HepG2 (cell line): Measurements from ENCODE around the gene SEPTIN2. TPM values are rescaled to one million over a fixed set of nuclear protein-coding genes. Genes with fewer than 3 reads are reported as not detected.

Experiments used
- ATM ChIP-seq: fragments of 450-650 bp; IDR thresholded peaks from 2 replicates; pipeline ENCODE4 v1.7.1; 2017; ENCODE audit warnings: mild to moderate bottlenecking, borderline replicate concordance
- GFI1 ChIP-seq: sonication (generic); formaldehyde crosslinking; IDR thresholded peaks from 2 replicates; pipeline ENCODE4 v1.5.0; 2020; ENCODE audit warnings: missing genetic modification reagents, mild to moderate bottlenecking, borderline replicate concordance
- NR2F6 ChIP-seq, 2 experiments: IDR thresholded peaks; 2 replicates each; pipeline ENCODE4 v1.6.1; 2016; ENCODE audit warnings: antibody characterized with exemption in 1 of 2, mild to moderate bottlenecking in 1 of 2
- PAXIP1 ChIP-seq: sonication (generic); formaldehyde crosslinking; conservative IDR thresholded peaks from 2 replicates; pipeline ENCODE4 v1.4.0; 2020; ENCODE audit warnings: mild to moderate bottlenecking, missing genetic modification reagents, moderate library complexity
- PITX1 ChIP-seq: sonication (generic); formaldehyde crosslinking; IDR thresholded peaks from 2 replicates; pipeline ENCODE4 v1.5.1; 2020; ENCODE audit warnings: mild to moderate bottlenecking, missing genetic modification reagents
- ZFP90 ChIP-seq: sonication (generic); formaldehyde crosslinking; IDR thresholded peaks from 2 replicates; pipeline ENCODE4 v1.8.0; 2022; ENCODE audit warnings: missing genetic modification reagents, mild to moderate bottlenecking, inconsistent platforms, borderline replicate concordance
- ZKSCAN1 ChIP-seq: fragments of 150-350 bp; IDR thresholded peaks from 2 replicates; pipeline ENCODE4 v1.6.1; 2014; ENCODE audit warnings: low read length
- ZNF280D ChIP-seq: sonication (generic); formaldehyde crosslinking; IDR thresholded peaks from 2 replicates; pipeline ENCODE4 v1.5.1; 2020; ENCODE audit warnings: mild to moderate bottlenecking, missing genetic modification reagents
- ZNF33B ChIP-seq: sonication (generic); formaldehyde crosslinking; IDR thresholded peaks from 2 replicates; pipeline ENCODE4 v1.5.1; 2020; ENCODE audit warnings: mild to moderate bottlenecking, missing genetic modification reagents
- ZNF383 ChIP-seq: sonication (generic); formaldehyde crosslinking; IDR thresholded peaks from 2 replicates; pipeline ENCODE4 v1.4.0; 2020; ENCODE audit warnings: missing genetic modification reagents, mild to moderate bottlenecking, borderline replicate concordance
- ZNF670 ChIP-seq: sonication (generic); formaldehyde crosslinking; IDR thresholded peaks from 2 replicates; pipeline ENCODE4 v1.8.0; 2022; ENCODE audit warnings: mild to moderate bottlenecking, missing genetic modification reagents, borderline replicate concordance
- polyA plus RNA-seq, 8 experiments: library from polyadenylated mRNA; depleted of rRNA in 3 of 8; stranded (reverse) in 7 of 8; unstranded in 1 of 8; fragments of >200 nt; fragmentation: Illumina TruSeq in 4 of 8; extraction: Trizol in 4 of 8; gene quantifications; 2 replicates each; pipeline versions ENCODE4 v1.2.1 to v1.2.3, GENCODE V29; 2011 to 2016; ENCODE audit warnings: low read depth in 4 of 8, missing spikeins in 1 of 8, mixed read lengths in 1 of 8; ENCODE audit not compliant: insufficient read depth in 1 of 8
- total RNA-seq, 5 experiments: library from RNA; depleted of rRNA; stranded (reverse); fragments of >200 nt; fragmentation: Illumina TruSeq; extraction: Trizol; gene quantifications; 2 replicates each; pipeline ENCODE4 v1.2.3, GENCODE V29; 2016; ENCODE audit warnings: low read depth in 1 of 5
- TF ChIP-seq, protein P1 (sequence below): IDR thresholded peaks from 2 replicates; pipeline ENCODE4 v1.6.1; 2016; ENCODE audit warnings: low read depth, control low read depth
- TF ChIP-seq, protein P2 (sequence below): sonication (generic); formaldehyde crosslinking; IDR thresholded peaks from 2 replicates; pipeline ENCODE4 v1.4.0; 2020; ENCODE audit warnings: missing genetic modification reagents
- TF ChIP-seq, protein P3 (sequence below): sonication (generic); formaldehyde crosslinking; IDR thresholded peaks from 2 replicates; pipeline ENCODE4 v1.4.0; 2020; ENCODE audit warnings: missing genetic modification reagents

SEPTIN2 gene
- total and polyA plus RNA-seq, 2 of the 13 experiments (the other 11 are each of a cell fraction or from before 2014, with no cell fraction given), result 493 to 733 TPM

DNA sequence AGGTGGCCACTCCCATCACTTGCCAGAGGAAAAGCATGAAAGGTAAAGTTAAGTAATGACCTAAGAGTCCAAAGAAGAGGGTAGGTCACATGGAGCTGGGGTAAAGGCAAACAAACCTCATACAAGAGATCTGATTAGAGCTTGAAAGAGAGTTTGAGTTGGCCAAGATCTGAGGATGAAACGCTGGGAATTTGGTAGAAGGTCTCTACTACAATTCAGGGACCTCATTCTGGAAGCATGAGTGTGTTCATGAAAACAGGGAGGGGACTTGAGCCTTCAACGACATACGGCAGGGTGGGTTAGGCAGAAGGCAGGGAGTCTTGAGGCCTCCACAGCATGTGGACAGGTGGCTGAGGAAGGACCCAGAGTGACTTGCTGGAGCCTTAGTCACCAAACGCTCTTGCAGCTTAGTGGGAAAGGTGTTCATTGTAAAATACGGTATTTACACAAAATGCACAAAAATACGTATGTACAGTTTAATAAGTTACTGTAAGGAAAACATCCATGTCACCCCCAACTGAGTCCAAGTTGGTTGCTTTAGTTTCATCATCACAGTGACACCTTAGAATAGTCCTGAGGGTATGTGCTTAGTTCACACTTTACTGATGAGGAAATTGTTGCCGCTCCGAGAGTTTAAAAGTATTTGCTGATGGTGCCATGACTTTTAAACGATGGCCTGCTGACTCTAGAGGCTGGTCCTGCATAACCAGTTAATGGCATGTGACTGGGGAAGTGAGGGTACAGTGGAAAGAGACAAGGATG lies 35.3 kb downstream of the SEPTIN2 start (continued):
- TF ChIP-seq NR2F6 (IDR thresholded peaks at IDR 0.05), result peak; percentile 76
- TF ChIP-seq NR2F6 (CRISPR knock-in tag; IDR thresholded peaks at IDR 0.05), result peak; percentile 55; the same call in 1 of the 2 replicates
- peak; percentile 56; the same call in 1 of the 2 replicates for TF ChIP-seq GFI1 (CRISPR knock-in tag)
- no peak for TF ChIP-seq ZNF670
- TF ChIP-seq, protein P1, sequence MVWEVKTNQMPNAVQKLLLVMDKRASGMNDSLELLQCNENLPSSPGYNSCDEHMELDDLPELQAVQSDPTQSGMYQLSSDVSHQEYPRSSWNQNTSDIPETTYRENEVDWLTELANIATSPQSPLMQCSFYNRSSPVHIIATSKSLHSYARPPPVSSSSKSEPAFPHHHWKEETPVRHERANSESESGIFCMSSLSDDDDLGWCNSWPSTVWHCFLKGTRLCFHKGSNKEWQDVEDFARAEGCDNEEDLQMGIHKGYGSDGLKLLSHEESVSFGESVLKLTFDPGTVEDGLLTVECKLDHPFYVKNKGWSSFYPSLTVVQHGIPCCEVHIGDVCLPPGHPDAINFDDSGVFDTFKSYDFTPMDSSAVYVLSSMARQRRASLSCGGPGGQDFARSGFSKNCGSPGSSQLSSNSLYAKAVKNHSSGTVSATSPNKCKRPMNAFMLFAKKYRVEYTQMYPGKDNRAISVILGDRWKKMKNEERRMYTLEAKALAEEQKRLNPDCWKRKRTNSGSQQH, result 0 out of 2 replicates have a peak, but pooled peaks have one; percentile 46
- no peak for TF ChIP-seq ZKSCAN1
- TF ChIP-seq PAXIP1 (CRISPR knock-in tag), result peak; percentile 87
- TF ChIP-seq ZNF280D (CRISPR knock-in tag), result no peak
- TF ChIP-seq ZFP90 (CRISPR knock-in tag), result no peak; the same call in 1 of the 2 replicates
- no peak for TF ChIP-seq ATM
- TF ChIP-seq ZNF383 (CRISPR knock-in tag), result no peak
- TF ChIP-seq ZNF33B (CRISPR knock-in tag), result no peak
- TF ChIP-seq PITX1 (CRISPR knock-in tag), result no peak; the same call in 1 of the 2 replicates
- TF ChIP-seq, protein P2, sequence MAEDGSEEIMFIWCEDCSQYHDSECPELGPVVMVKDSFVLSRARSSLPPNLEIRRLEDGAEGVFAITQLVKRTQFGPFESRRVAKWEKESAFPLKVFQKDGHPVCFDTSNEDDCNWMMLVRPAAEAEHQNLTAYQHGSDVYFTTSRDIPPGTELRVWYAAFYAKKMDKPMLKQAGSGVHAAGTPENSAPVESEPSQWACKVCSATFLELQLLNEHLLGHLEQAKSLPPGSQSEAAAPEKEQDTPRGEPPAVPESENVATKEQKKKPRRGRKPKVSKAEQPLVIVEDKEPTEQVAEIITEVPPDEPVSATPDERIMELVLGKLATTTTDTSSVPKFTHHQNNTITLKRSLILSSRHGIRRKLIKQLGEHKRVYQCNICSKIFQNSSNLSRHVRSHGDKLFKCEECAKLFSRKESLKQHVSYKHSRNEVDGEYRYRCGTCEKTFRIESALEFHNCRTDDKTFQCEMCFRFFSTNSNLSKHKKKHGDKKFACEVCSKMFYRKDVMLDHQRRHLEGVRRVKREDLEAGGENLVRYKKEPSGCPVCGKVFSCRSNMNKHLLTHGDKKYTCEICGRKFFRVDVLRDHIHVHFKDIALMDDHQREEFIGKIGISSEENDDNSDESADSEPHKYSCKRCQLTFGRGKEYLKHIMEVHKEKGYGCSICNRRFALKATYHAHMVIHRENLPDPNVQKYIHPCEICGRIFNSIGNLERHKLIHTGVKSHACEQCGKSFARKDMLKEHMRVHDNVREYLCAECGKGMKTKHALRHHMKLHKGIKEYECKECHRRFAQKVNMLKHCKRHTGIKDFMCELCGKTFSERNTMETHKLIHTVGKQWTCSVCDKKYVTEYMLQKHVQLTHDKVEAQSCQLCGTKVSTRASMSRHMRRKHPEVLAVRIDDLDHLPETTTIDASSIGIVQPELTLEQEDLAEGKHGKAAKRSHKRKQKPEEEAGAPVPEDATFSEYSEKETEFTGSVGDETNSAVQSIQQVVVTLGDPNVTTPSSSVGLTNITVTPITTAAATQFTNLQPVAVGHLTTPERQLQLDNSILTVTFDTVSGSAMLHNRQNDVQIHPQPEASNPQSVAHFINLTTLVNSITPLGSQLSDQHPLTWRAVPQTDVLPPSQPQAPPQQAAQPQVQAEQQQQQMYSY, result no peak
- TF ChIP-seq, protein P3, sequence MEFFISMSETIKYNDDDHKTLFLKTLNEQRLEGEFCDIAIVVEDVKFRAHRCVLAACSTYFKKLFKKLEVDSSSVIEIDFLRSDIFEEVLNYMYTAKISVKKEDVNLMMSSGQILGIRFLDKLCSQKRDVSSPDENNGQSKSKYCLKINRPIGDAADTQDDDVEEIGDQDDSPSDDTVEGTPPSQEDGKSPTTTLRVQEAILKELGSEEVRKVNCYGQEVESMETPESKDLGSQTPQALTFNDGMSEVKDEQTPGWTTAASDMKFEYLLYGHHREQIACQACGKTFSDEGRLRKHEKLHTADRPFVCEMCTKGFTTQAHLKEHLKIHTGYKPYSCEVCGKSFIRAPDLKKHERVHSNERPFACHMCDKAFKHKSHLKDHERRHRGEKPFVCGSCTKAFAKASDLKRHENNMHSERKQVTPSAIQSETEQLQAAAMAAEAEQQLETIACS (CRISPR knock-in tag), result no peak
